Natural killer cell (primary cell): ENCODE results near the gene CEP170. TPM values are rescaled to one million over a fixed set of nuclear protein-coding genes. Genes with fewer than 3 reads are reported as not detected.

Experiments used
- ATAC-seq, 3 donors: fragments of 150-1000 bp in 2 of 3; fragments of 200-7000 bp in 1 of 3; cut with Tn5 transposase; 1 replicate in 1 of 3; 2 replicates in 2 of 3; pipeline ENCODE4 v1.10.0; 2021; ENCODE audit warnings: mild to moderate bottlenecking in 2 of 3, moderate library complexity in 2 of 3
- DNase-seq, 2 donors: peaks; one replicate each; pipeline versions ENCODE4 v3.0.0 to v3.0.0-alpha.2; 2013 to 2021; ENCODE audit warnings: mixed read lengths in 1 of 2
- H3K27ac ChIP-seq: one replicate; pipeline ENCODE4 v1.5.1; 2013; ENCODE audit warnings: mild to moderate bottlenecking, low read length
- H3K27me3 ChIP-seq: one replicate; pipeline ENCODE4 v1.6.1; 2013; ENCODE audit warnings: low read length; ENCODE audit not compliant: control insufficient read depth, insufficient read depth
- H3K36me3 ChIP-seq: one replicate; pipeline ENCODE4 v1.6.1; 2013; ENCODE audit warnings: low read length; ENCODE audit not compliant: control insufficient read depth, insufficient read depth
- H3K4me1 ChIP-seq: one replicate; pipeline ENCODE4 v1.6.1; 2013; ENCODE audit warnings: low read length; ENCODE audit not compliant: control insufficient read depth, insufficient read depth
- H3K4me3 ChIP-seq: one replicate; pipeline ENCODE4 v1.5.1; 2013; ENCODE audit warnings: low read length
- H3K9me3 ChIP-seq: one replicate; pipeline ENCODE4 v1.6.1; 2013; ENCODE audit warnings: low read length; ENCODE audit not compliant: control insufficient read depth, insufficient read depth
- H3K27ac Mint-ChIP-seq, 2 donors: one replicate each; pipeline ENCODE4 v1.8.0; 2022; ENCODE audit warnings: mild to moderate bottlenecking in 2 of 2, mixed read lengths in 2 of 2, moderate library complexity in 1 of 2
- H3K27me3 Mint-ChIP-seq, 2 donors: one replicate each; pipeline ENCODE4 v1.8.0; 2022; ENCODE audit warnings: low read depth in 2 of 2, mixed read lengths in 2 of 2
- H3K36me3 Mint-ChIP-seq: one replicate; pipeline ENCODE4 v1.8.0; 2022; ENCODE audit warnings: mixed read lengths
- H3K4me1 Mint-ChIP-seq, 2 donors: one replicate each; pipeline ENCODE4 v1.8.0; 2022; ENCODE audit warnings: mixed read lengths in 2 of 2
- H3K4me3 Mint-ChIP-seq: one replicate; pipeline ENCODE4 v1.8.0; 2022; ENCODE audit warnings: mild to moderate bottlenecking, moderate library complexity, mixed read lengths
- H3K9me3 Mint-ChIP-seq, 2 donors: one replicate each; pipeline ENCODE4 v1.8.0; 2022; ENCODE audit warnings: mixed read lengths in 2 of 2
- CTCF ChIP-seq: fragments of 200-600 bp; IDR thresholded peaks from one replicate; pipeline ENCODE4 v1.8.0; 2022; ENCODE audit warnings: antibody characterized with exemption
- WGBS: methylation state at CpG from one replicate; pipeline ENCODE4 v1.1.7; 2013; ENCODE audit warnings: missing lambda C conversion rate; ENCODE audit not compliant: insufficient coverage; 5-methylcytosine and 5-hydroxymethylcytosine counted together
- intact Hi-C: fragments of 100-400 bp; cut with micrococcal nuclease; formaldehyde crosslinking; loops from one replicate; pipeline ENCODE4 v1.14.2; 2022
- total RNA-seq, 4 donors: library from RNA; stranded (reverse); fragments of 120-200 nt in 1 of 4; gene quantifications; one replicate each; pipeline versions ENCODE4 v1.2.3 to v1.2.4, GENCODE V29; 2013 to 2022

The CEP170 gene
- total RNA-seq, 3 donors from 2014 or later (not counting 1 experiment from before 2014, with no cell fraction given), result 13.5 to 22.7 (median 19.1) TPM

GRCh38 chr1:243230914-243231313 lies 24.2 kb downstream of the CEP170 start:
- H3K9me3 ChIP-seq, result peaks cover 6% of the 10 kb centered on the region
- Mint-ChIP-seq H3K4me1 (peaks cover 9 to 11% of the 10 kb centered on the region in 2 donors), H3K9me3 (peaks cover 9 to 12% of the 10 kb centered on the region in 2 donors), H3K36me3 (peaks cover 34% of the 10 kb centered on the region), H3K4me3 (no peak overlapping the region), H3K27me3 (no peaks in the 10 kb centered on the region), H3K27ac (no peak overlapping the region)
- no peaks in the 10 kb centered on the region for H3K27me3 ChIP-seq
- no peak for TF ChIP-seq CTCF
- no peak overlapping the region for H3K4me3 ChIP-seq
- intact Hi-C loops, result no loop called here
- DNase-seq (no peak), ATAC-seq (peak in 1 of 3 donors; percentile 38)
- no peak overlapping the region for H3K27ac ChIP-seq
- peaks cover 5% of the 10 kb centered on the region for H3K4me1 ChIP-seq
- H3K36me3 ChIP-seq, result no peaks in the 10 kb centered on the region

GRCh38 chr1:243229526-243229925 lies 25.6 kb downstream of the CEP170 start:
- no peak for ATAC-seq

GRCh38 chr1:243227622-243228021 lies 27.5 kb downstream of the CEP170 start:
- Mint-ChIP-seq H3K4me1 (peaks cover 9 to 11% of the 10 kb centered on the region in 2 donors), H3K4me3 (no peak overlapping the region), H3K27ac (no peak overlapping the region), H3K36me3 (peaks cover 30% of the 10 kb centered on the region), H3K27me3 (no peaks in the 10 kb centered on the region), H3K9me3 (peaks cover 9 to 12% of the 10 kb centered on the region in 2 donors)
- ATAC-seq, result no peak
- no peak overlapping the region for H3K27ac ChIP-seq
- intact Hi-C loops, result no loop called here
- H3K4me3 ChIP-seq, result no peak overlapping the region
- no peaks in the 10 kb centered on the region for H3K36me3 ChIP-seq
- H3K27me3 ChIP-seq, result no peaks in the 10 kb centered on the region
- peaks cover 6% of the 10 kb centered on the region for H3K9me3 ChIP-seq
- H3K4me1 ChIP-seq, result peaks cover 5% of the 10 kb centered on the region
- WGBS, result 100% methylated on average over 2 of the region's 2 CpGs
- no peak for DNase-seq
- no peak for TF ChIP-seq CTCF

More at GRCh38 chr1:243229526-243229925, 25.6 kb downstream of the CEP170 start:
- Histone ChIP-seq H3K27ac (no peak overlapping the region), H3K4me1 (peaks cover 5% of the 10 kb centered on the region), H3K4me3 (no peak overlapping the region), H3K27me3 (no peaks in the 10 kb centered on the region), H3K36me3 (no peaks in the 10 kb centered on the region), H3K9me3 (peaks cover 6% of the 10 kb centered on the region)
- intact Hi-C loops, result no loop called here
- peaks cover 9 to 11% of the 10 kb centered on the region in 2 donors for H3K4me1 Mint-ChIP-seq
- no peak for DNase-seq
- no peak overlapping the region for H3K4me3 Mint-ChIP-seq
- H3K36me3 Mint-ChIP-seq, result peaks cover 34% of the 10 kb centered on the region
- no CpG with 5 or more reads among the region's 1 CpG for WGBS
- no peak for TF ChIP-seq CTCF
- H3K27me3 Mint-ChIP-seq, result no peaks in the 10 kb centered on the region
- peaks cover 9 to 12% of the 10 kb centered on the region in 2 donors for H3K9me3 Mint-ChIP-seq
- no peak overlapping the region for H3K27ac Mint-ChIP-seq

- H3K9me3 Mint-ChIP-seq, result peaks cover 0 to 3% of the 10 kb centered on the region in 2 donors
- no peak for ATAC-seq
Measured at GRCh38 chr1:243218059-243218458, 37.0 kb downstream of the CEP170 start.

More at GRCh38 chr1:243218059-243218458, 37.0 kb downstream of the CEP170 start:
- no peak overlapping the region for H3K4me3 Mint-ChIP-seq
- Histone ChIP-seq H3K9me3 (no peaks in the 10 kb centered on the region), H3K27ac (no peak overlapping the region), H3K36me3 (peaks cover 20% of the 10 kb centered on the region), H3K4me3 (no peak overlapping the region), H3K4me1 (no peaks in the 10 kb centered on the region), H3K27me3 (no peaks in the 10 kb centered on the region)
- DNase-seq, result no peak
- no peaks in the 10 kb centered on the region for H3K27me3 Mint-ChIP-seq
- TF ChIP-seq CTCF, result no peak
- intact Hi-C loops, result no loop called here
- no peaks in the 10 kb centered on the region for H3K4me1 Mint-ChIP-seq
- H3K36me3 Mint-ChIP-seq, result peaks cover 12% of the 10 kb centered on the region
- no peak overlapping the region for H3K27ac Mint-ChIP-seq
